ENCODE results near the gene INPP5J.
"Not testable (repeated sequence)": the region's sequence is repeated elsewhere in the genome, so short reads cannot be mapped to it uniquely, and the experiment has no call there.

Gene INPP5J

DNA sequence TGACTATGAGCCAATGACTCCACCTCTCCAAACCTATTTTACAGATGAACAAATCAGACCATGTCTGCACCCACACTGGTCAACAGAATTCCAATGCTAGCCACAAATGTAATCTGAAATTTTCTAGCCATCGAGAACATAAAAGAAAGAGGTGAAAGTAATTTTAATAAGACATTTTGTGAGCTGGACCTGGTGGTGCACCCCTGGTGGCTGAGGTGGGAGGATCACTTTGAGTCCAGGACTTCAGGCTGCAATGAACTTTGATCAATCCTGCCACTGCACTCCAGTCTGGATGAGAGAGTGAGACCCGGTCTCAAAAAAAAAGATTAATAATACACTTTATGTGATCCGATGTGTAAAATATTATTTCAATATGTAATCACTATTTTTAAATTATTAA, 27.8 kb downstream of the INPP5J start:
- DNase-seq (ENCODE audit: low read depth): no peak

DNA sequence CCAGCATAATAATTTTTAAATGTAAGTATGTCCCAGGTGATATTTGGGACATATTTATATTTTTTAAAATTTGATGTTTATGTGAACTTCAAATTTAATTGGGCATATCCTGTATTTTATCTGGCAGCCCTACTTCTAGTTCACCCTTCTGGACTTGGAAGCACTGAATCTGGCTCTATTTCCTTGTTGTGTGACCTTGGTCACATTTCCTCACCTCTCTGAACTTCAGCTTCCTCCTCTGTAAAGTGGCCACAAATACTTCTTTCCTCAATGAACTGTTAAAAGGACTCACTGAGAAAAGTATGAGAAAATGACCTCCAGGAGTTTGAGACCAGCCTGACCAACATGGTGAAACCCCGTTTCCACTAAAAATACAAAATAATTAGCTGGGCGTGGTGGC, 29.1 kb downstream of the INPP5J start:
- DNase-seq (ENCODE audit: low read depth): no peak

DNA sequence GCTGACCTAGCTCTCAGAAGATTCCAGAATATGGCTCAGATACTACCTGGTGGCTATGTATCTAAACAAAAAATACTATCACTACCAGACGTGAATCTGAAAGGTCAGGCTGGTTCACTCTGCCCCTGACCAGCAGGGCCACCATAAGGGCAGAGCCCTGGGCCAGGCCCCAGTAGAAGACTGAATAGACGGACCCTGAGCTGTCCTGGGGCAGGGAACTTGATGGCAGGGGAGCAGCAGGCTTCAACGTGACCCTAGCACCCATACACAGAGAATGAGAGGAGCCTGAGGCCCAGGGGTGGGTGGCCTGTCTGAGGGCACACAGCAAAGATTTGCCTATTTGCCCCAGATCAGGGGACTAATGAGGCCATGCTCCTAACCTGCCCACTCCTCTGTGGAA, 30.6 kb downstream of the INPP5J start:
- no peak for DNase-seq (ENCODE audit: low read depth)

DNA sequence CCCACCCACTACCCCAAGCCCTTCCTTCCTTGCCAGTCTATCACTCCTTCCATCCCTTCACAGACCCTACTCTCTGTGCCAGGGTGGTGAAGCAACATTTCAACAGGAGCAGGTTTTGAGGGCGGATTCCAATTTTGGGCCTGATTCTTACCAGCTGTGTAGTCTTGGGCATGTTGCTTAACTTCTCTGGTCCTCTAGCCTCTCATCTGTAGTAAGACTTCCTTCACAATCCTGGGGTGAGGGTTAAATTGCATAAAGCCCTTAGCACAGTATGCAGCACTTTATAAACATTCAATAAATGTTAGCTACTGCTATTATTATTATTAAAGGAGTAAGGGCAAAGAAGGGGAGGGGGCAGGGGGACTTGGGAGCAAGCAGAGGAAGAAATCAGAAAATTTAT, 32.2 kb downstream of the INPP5J start:
- no peak for DNase-seq (ENCODE audit: low read depth)

DNA sequence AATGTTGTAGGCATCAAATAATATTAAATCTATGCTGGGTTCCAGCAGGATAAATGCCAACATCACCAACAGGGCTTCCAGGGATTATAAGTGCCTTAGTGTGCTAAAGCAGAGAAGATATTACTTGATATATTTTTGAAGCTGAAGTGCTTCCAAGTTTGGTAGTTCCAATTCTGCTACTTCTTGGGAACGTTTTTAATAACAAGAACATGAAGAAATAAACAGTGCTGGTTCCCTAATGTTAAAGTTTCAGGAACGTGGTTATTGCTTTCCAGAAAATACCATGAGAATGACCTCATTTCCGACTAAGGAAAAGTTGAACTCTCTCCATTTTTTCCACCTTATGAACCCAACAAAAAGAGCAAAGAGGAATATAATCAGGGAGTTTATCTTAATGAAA, 32.7 kb downstream of the INPP5J start:
- DNase-seq (ENCODE audit: low read depth): no peak

DNA sequence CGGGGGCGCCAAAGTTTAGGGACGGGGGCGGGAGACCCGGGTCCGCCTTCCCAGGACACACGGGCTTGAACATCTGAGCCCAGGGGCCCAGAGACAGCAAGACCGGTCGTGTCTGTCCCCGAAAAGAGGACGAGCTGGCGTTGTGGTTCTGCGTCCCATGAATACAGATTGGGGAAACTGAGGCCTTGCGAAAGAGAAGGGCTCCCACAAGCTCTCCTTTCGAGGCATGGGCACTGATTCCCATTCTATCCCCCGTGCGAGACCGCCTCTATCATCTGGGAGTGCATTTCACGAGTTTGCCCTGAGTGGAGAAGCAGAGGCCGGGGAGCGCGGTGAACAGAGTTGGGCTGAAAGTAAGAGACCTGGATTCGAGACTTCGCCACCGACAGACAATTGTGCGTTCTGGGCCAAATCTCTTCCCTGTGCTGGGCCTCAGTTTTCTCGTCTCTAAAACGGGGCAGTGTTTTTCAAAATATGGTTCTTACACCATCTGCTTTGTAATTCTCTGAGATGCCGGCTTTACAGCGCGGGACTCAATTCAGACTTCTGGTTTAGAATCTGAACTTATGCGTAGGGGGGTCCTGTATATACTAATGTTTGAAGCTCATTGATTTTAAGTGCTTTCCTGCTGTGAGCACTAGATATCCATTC, 37.7 kb downstream of the INPP5J start:
- DNase-seq (ENCODE audit: low read depth): no peak

DNA sequence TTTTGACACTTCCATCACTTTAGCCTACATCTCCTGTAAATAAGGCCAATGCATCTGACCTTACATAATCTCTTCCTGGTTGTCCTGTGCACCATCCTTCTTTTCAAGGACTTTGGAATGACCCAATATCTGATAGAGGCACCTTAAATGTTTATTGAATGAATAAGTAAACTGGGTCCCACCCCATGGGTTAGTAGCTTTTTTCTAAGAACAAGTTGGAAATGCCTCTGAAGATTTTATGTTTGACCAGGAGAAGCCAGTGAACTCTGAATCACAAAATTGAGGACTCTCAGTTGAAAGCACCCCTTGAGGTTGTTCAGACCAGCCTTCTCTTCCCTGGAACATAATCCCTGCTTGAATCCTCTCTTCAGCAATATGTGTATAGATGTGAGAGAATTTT, 38.6 kb downstream of the INPP5J start:
- DNase-seq (ENCODE audit: low read depth): no peak

GRCh38 chr22:31162015-31162765, 39.4 kb downstream of the INPP5J start:
- DNase-seq (ENCODE audit: low read depth): no peak

GRCh38 chr22:31170971-31171370, 48.2 kb downstream of the INPP5J start:
- DNase-seq (ENCODE audit: low read depth): no peak

- not testable (repeated sequence) for DNase-seq (ENCODE audit: low read depth)
Observed at GRCh38 chr22:31171734-31172133, 49.0 kb downstream of the INPP5J start.

GRCh38 chr22:31173386-31174145, 50.8 kb downstream of the INPP5J start:
- DNase-seq (ENCODE audit: low read depth): peak; percentile 89

DNA sequence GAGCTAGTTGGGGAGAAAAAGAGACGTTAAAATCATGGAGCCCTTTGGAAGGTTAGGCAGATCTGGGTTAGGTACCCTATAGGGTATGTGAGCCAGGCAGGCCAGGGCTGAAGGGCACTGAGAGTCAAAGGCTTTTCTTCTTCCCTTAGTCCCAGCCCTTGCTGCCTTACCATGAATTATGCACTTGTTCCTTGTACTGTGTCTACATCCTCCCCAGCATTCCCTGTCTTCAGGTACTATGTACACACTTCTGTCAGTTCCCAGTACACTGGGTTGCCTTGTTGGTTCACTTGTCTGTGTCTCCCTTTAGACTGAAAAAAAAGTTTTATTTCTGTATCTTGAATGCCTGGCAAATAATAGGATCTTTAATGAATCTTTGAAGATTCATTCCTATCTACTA, 54.2 kb downstream of the INPP5J start:
- DNase-seq (ENCODE audit: low read depth): no peak

DNA sequence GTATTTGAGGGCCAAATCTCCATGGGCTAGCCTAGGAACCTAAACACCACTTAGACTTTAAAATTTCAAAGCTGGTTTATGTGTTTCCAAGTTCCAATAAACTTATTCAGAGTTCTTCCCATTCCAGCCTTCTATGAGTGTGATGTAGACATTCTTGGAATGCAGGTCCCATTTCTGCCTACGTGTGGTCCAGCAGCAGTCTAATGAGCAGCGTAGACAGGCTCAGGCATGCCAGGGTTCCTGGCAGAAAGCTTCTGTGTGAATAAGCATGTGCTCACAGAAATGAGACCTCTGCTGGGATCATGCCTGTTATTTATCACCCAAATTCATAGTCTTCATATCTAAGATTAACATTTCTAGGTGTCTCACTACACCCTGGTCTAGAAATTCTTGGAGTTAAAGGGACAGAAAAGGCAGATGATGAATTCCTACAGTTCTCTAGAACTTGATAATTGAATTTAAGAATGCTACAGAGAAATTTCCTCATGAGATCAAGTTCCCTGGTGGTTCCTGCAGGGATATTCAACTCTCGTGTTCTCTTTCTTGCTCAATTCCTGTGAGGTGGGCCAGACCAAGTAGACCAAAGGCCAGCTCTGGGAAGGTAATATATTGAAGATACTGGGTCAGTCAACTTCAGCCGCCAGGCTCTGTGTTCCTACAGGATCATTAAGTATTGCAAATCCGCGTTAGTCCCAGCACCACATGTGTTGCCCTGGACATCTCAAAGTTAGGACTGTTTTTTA, 54.8 kb downstream of the INPP5J start:
- peak; percentile 91 for DNase-seq (ENCODE audit: low read depth)

- DNase-seq (ENCODE audit: low read depth): no peak
Observed at GRCh38 chr22:31178859-31179258, 56.1 kb downstream of the INPP5J start.

DNA sequence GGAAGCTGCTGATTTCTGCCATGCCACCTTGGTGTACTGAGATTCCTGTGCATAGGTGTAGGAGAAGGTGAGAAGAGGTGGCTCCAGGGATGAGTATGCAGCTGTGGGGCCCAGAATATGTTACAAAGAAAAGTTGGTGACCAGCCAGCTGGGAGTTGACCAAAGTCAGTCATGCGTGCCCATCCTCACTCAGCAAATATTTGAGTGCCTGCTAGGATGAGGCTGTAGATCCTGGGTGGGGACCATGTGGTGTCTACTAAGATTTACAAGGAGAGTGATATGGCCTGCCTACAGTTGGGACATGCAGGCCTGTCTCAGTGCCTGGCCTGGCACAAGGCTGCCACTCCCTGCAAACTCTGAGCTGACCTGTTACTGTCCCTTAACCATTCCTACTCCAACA, 56.6 kb downstream of the INPP5J start:
- no peak for DNase-seq (ENCODE audit: low read depth)

DNA sequence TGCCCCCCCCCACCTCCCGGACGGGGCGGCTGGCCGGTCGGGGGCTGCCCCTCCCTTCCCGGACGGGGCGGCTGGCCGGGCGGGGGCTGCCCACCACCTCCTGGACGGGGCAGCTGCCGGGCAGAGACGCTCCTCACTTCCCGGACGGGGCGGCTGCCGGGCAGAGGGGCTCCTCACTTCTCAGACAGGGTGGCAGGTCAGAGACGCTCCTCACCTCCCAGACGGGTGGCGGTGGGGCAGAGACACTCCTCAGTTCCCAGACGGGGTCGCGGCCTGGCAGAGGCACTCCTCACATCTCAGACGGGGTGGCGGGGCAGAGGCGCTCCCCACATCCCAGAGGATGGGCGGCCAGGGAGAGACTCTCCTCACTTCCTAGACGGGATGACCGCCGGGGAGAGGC, 61.2 kb downstream of the INPP5J start:
- no peak for DNase-seq (ENCODE audit: low read depth)
